B cell (primary cell): ENCODE data around the gene NMD3. TPM values are rescaled to one million over a fixed set of nuclear protein-coding genes. Genes with fewer than 3 reads are reported as not detected.

ENCODE experiments used
- ATAC-seq: fragments of 200-7000 bp; cut with Tn5 transposase; one replicate; pipeline ENCODE4 v1.10.0; 2021; ENCODE audit warnings: low read depth, mild to moderate bottlenecking, moderate number of reproducible peaks, moderate library complexity
- CTCF ChIA-PET: fragments of 350-600 bp; sonication (Branson Sonifier 250); formaldehyde crosslinking; loops from one replicate; lab custom pipeline; 2021; ENCODE audit warnings: antibody characterized with exemption, inconsistent platforms; lab: Charles Lee
- POLR2A ChIA-PET: fragments of 350-600 bp; sonication (Branson Sonifier 250); formaldehyde crosslinking; loops from one replicate; lab custom pipeline; 2021; ENCODE audit warnings: antibody characterized with exemption; lab: Charles Lee
- DNase-seq: peaks from one replicate; pipeline ENCODE4 v3.0.0; 2013
- H2AFZ ChIP-seq: 2 replicates; pipeline ENCODE4 v1.6.1; 2012; ENCODE audit warnings: mild to moderate bottlenecking, low read depth, low read length; ENCODE audit not compliant: insufficient read depth, poor library complexity, severe bottlenecking
- H3K27ac ChIP-seq, 2 donors: 1 replicate in 1 of 2; 2 replicates in 1 of 2; pipeline ENCODE4 v1.5.1; 2012 to 2013; ENCODE audit warnings: low read length in 2 of 2, mild to moderate bottlenecking in 2 of 2, moderate library complexity in 1 of 2
- H3K27me3 ChIP-seq, 4 experiments: fragments of 200-600 bp in 1 of 4; sonication (generic) in 1 of 4; replicated peaks in 1 of 4; 1 replicate in 2 of 4; 2 replicates in 2 of 4; pipeline versions ENCODE4 v1.6.1 to v1.7.0; 2013 to 2016; ENCODE audit warnings: low read length in 3 of 4, mild to moderate bottlenecking in 2 of 4, mixed read lengths in 1 of 4, moderate library complexity in 1 of 4; ENCODE audit not compliant: insufficient read depth in 4 of 4, control insufficient read depth in 3 of 4; ENCODE audit errors: control extremely low read depth in 1 of 4
- H3K36me3 ChIP-seq, 2 experiments: replicated peaks in 1 of 2; 1 replicate in 1 of 2; 2 replicates in 1 of 2; pipeline versions ENCODE4 v1.6.1 to v1.7.1; 2013; ENCODE audit warnings: low read length in 1 of 2; ENCODE audit not compliant: insufficient read depth in 2 of 2, control insufficient read depth in 1 of 2; ENCODE audit errors: control extremely low read depth in 1 of 2, extremely low read depth in 1 of 2
- H3K4me1 ChIP-seq, 2 donors: fragments of 200-600 bp in 1 of 2; sonication (generic) in 1 of 2; 1 replicate in 1 of 2; 2 replicates in 1 of 2; pipeline versions ENCODE4 v1.5.1 to v1.6.1; 2013 to 2017; ENCODE audit warnings: low read length in 2 of 2; ENCODE audit not compliant: control insufficient read depth in 2 of 2, insufficient read depth in 2 of 2
- H3K4me2 ChIP-seq: replicated peaks from 2 replicates; pipeline ENCODE3; 2012; ENCODE audit warnings: mild to moderate bottlenecking, low read depth, low read length; ENCODE audit not compliant: poor library complexity, severe bottlenecking
- H3K4me3 ChIP-seq, 5 experiments: fragments of 200-600 bp in 1 of 5; sonication (generic) in 1 of 5; 1 replicate in 3 of 5; 2 replicates in 2 of 5; pipeline versions ENCODE4 v1.5.1 to v1.7.0; 2011 to 2016; ENCODE audit warnings: low read length in 4 of 5, mild to moderate bottlenecking in 4 of 5, low read depth in 2 of 5, control low read depth in 1 of 5, moderate library complexity in 1 of 5; ENCODE audit not compliant: insufficient read depth in 1 of 5; ENCODE audit errors: control extremely low read depth in 1 of 5, extremely low read depth in 1 of 5
- H3K79me2 ChIP-seq: fragments of 200-600 bp; sonication (generic); one replicate; pipeline ENCODE4 v1.6.0; 2016; ENCODE audit warnings: low read length; ENCODE audit not compliant: control insufficient read depth, insufficient read depth
- H3K9ac ChIP-seq: fragments of 200-600 bp; sonication (generic); 2 replicates; pipeline ENCODE4 v1.6.1; 2017; ENCODE audit warnings: mild to moderate bottlenecking, low read length, moderate library complexity
- H3K9me3 ChIP-seq, 3 donors: one replicate each; pipeline versions ENCODE4 v1.6.1 to v1.7.1; 2013; ENCODE audit warnings: low read length in 2 of 3; ENCODE audit not compliant: control insufficient read depth in 2 of 3, insufficient read depth in 1 of 3; ENCODE audit errors: control extremely low read depth in 1 of 3
- H4K20me1 ChIP-seq: 2 replicates; pipeline ENCODE4 v1.6.0; 2012; ENCODE audit warnings: mild to moderate bottlenecking, low read length; ENCODE audit not compliant: insufficient read depth, control insufficient read depth, poor library complexity, severe bottlenecking
- H3K27ac Mint-ChIP-seq: one replicate; pipeline ENCODE4 v1.8.0; 2021; ENCODE audit warnings: mixed read lengths
- H3K27me3 Mint-ChIP-seq: one replicate; pipeline ENCODE4 v1.8.0; 2021; ENCODE audit warnings: mixed read lengths
- H3K4me1 Mint-ChIP-seq: one replicate; pipeline ENCODE4 v1.8.0; 2021; ENCODE audit warnings: mixed read lengths
- H3K4me3 Mint-ChIP-seq: one replicate; pipeline ENCODE4 v1.8.0; 2021; ENCODE audit warnings: mixed read lengths
- H3K9me3 Mint-ChIP-seq: one replicate; pipeline ENCODE4 v1.8.0; 2022; ENCODE audit warnings: mixed read lengths; ENCODE audit not compliant: insufficient read depth
- CTCF ChIP-seq: fragments of 200-600 bp; IDR thresholded peaks from one replicate; pipeline ENCODE4 v1.8.0; 2022; ENCODE audit warnings: antibody characterized with exemption, mild to moderate bottlenecking
- EZH2 ChIP-seq: IDR thresholded peaks from 2 replicates; pipeline ENCODE4 v1.6.1; 2012; ENCODE audit warnings: borderline replicate concordance, low read depth, mild to moderate bottlenecking, moderate library complexity, low read length; ENCODE audit not compliant: insufficient read depth, poor library complexity, severe bottlenecking
- WGBS: methylation state at CpG from one replicate; pipeline ENCODE4 v1.1.5; 2013; ENCODE audit warnings: missing lambda C conversion rate; ENCODE audit not compliant: insufficient coverage; 5-methylcytosine and 5-hydroxymethylcytosine counted together
- intact Hi-C: fragments of 100-400 bp; cut with micrococcal nuclease; formaldehyde crosslinking; loops from one replicate; pipeline ENCODE4 v1.10.0; 2022
- polyA plus RNA-seq: library from polyadenylated mRNA; depleted of rRNA; stranded (reverse); fragments of >200 nt; gene quantifications from 2 replicates; pipeline ENCODE4 v1.2.3, GENCODE V29; 2012
- total RNA-seq, 2 donors: library from RNA; stranded (reverse); fragments of 120-200 nt in 1 of 2; gene quantifications; 1 replicate in 1 of 2; 2 replicates in 1 of 2; pipeline versions ENCODE4 v1.2.3 to v1.2.4, GENCODE V29; 2013 to 2022

The NMD3 gene
- total and polyA plus RNA-seq, 2 donors (not counting 1 experiment from before 2014, with no cell fraction given) = 14.5 to 38.0 TPM

GRCh38 chr3:161233557-161233956 is 12.4 kb downstream of the NMD3 start:
- TF ChIP-seq EZH2 (no peak), CTCF (no peak)
- Histone ChIP-seq H3K27me3 (no peaks in the 10 kb centered on the region), H3K79me2 (peaks cover 17% of the 10 kb centered on the region)

GRCh38 chr3:161236240-161236639 is 15.1 kb downstream of the NMD3 start:
- peaks cover 11 to 42% of the 10 kb centered on the region in 2 experiments for H3K36me3 ChIP-seq
- H3K9me3 Mint-ChIP-seq = no peaks in the 10 kb centered on the region
- no peaks in the 10 kb centered on the region for H4K20me1 ChIP-seq
- no peaks in the 10 kb centered on the region for H3K27me3 Mint-ChIP-seq
- no peaks in the 10 kb centered on the region for H3K4me1 ChIP-seq
- H3K4me1 Mint-ChIP-seq = no peaks in the 10 kb centered on the region
- no peak overlapping the region for H3K9ac ChIP-seq
- ChIA-PET CTCF (no interaction called here), POLR2A (no interaction called here)
- DNase-seq (no peak), ATAC-seq (no peak)
- no peak overlapping the region for H3K4me2 ChIP-seq
- no peak overlapping the region for H3K27ac ChIP-seq
- TF ChIP-seq CTCF (no peak), EZH2 (no peak)
- intact Hi-C loops = no loop called here
- H3K27me3 ChIP-seq = no peaks in the 10 kb centered on the region
- no peak overlapping the region for H3K4me3 Mint-ChIP-seq
- no peaks in the 10 kb centered on the region for H3K9me3 ChIP-seq
- no CpG with 5 or more reads among the region's 2 CpGs for WGBS
- peaks cover 1% of the 10 kb centered on the region for H3K79me2 ChIP-seq
- no peak overlapping the region for H2AFZ ChIP-seq
- H3K4me3 ChIP-seq = no peak overlapping the region
- no peak overlapping the region for H3K27ac Mint-ChIP-seq

More at GRCh38 chr3:161233557-161233956, 12.4 kb downstream of the NMD3 start:
- ChIA-PET CTCF (no interaction called here), POLR2A (no interaction called here)
- H3K4me1 Mint-ChIP-seq = no peaks in the 10 kb centered on the region
- H3K27ac Mint-ChIP-seq = no peak overlapping the region
- H3K4me2 ChIP-seq = no peak overlapping the region
- no peaks in the 10 kb centered on the region for H3K9me3 ChIP-seq
- no peak overlapping the region for H3K4me3 Mint-ChIP-seq
- no peak overlapping the region for H3K9ac ChIP-seq
- ATAC-seq (no peak), DNase-seq (no peak)
- H3K9me3 Mint-ChIP-seq = no peaks in the 10 kb centered on the region
- no peaks in the 10 kb centered on the region for H3K27me3 Mint-ChIP-seq
- WGBS = no CpG with 5 or more reads among the region's 1 CpG
- no peaks in the 10 kb centered on the region for H3K4me1 ChIP-seq
- H2AFZ ChIP-seq = no peak overlapping the region
- no peaks in the 10 kb centered on the region for H4K20me1 ChIP-seq
- H3K27ac ChIP-seq = no peak overlapping the region
- no peak overlapping the region for H3K4me3 ChIP-seq
- H3K36me3 ChIP-seq = peaks cover 12 to 46% of the 10 kb centered on the region in 2 experiments
- intact Hi-C loops = no loop called here
